Measurements from ENCODE around the gene DERA.

DNA sequence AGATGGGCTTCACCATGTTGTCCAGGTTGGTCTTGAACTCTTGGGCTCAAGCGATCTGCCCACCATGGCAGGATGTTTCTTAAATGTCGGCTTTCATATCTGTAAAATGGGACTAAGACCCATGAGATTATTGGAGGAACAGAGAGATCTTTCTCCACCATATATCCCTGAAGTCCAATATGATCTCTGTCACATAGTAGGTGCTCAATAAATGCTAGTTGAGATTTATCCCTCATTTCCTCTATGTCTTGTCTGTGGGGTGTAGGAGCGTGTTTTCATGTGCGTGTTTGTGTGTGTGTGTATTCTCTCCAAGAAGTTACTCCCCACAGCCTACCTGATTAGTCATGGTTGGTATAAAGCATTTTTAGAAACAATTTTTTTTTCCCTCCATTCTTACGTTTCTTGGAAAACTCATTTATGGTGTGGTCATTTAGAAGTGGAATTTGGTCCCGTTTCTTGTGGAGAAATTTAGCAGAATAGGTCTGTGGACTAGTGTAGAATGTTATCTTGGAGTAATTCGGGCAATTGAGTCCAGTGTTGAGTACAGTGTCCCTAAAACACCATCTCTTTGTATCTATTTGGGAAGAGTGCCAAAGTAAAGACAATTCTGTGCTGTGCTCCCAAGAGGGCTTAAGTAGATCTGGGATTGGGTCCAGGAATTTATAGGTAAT, 24.6 kb upstream of the DERA start:
- TF ChIP-seq, protein P1, sequence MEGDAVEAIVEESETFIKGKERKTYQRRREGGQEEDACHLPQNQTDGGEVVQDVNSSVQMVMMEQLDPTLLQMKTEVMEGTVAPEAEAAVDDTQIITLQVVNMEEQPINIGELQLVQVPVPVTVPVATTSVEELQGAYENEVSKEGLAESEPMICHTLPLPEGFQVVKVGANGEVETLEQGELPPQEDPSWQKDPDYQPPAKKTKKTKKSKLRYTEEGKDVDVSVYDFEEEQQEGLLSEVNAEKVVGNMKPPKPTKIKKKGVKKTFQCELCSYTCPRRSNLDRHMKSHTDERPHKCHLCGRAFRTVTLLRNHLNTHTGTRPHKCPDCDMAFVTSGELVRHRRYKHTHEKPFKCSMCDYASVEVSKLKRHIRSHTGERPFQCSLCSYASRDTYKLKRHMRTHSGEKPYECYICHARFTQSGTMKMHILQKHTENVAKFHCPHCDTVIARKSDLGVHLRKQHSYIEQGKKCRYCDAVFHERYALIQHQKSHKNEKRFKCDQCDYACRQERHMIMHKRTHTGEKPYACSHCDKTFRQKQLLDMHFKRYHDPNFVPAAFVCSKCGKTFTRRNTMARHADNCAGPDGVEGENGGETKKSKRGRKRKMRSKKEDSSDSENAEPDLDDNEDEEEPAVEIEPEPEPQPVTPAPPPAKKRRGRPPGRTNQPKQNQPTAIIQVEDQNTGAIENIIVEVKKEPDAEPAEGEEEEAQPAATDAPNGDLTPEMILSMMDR (conservative IDR thresholded peaks at IDR 0.05; ENCODE audit: low read depth, low read length), result no peak
- TF ChIP-seq EZH2 (IDR thresholded peaks at IDR 0.05; ENCODE audit: borderline replicate concordance, low read depth, low read length, poor library complexity, severe bottlenecking), result no peak

Measured in A673 (cell line).